B cell (primary cell): ENCODE data around the gene TMF1. TPM values are rescaled to one million over a fixed set of nuclear protein-coding genes. Genes with fewer than 3 reads are reported as not detected.

Experiments
- ATAC-seq: fragments of 200-7000 bp; cut with Tn5 transposase; one replicate; pipeline ENCODE4 v1.10.0; 2021; ENCODE audit warnings: low read depth, mild to moderate bottlenecking, moderate number of reproducible peaks, moderate library complexity
- CTCF ChIA-PET: fragments of 350-600 bp; sonication (Branson Sonifier 250); formaldehyde crosslinking; loops from one replicate; lab custom pipeline; 2021; ENCODE audit warnings: antibody characterized with exemption, inconsistent platforms; lab: Charles Lee
- POLR2A ChIA-PET: fragments of 350-600 bp; sonication (Branson Sonifier 250); formaldehyde crosslinking; loops from one replicate; lab custom pipeline; 2021; ENCODE audit warnings: antibody characterized with exemption; lab: Charles Lee
- DNase-seq: peaks from one replicate; pipeline ENCODE4 v3.0.0; 2013
- H2AFZ ChIP-seq: 2 replicates; pipeline ENCODE4 v1.6.1; 2012; ENCODE audit warnings: mild to moderate bottlenecking, low read depth, low read length; ENCODE audit not compliant: insufficient read depth, poor library complexity, severe bottlenecking
- H3K27ac ChIP-seq, 2 donors: 1 replicate in 1 of 2; 2 replicates in 1 of 2; pipeline ENCODE4 v1.5.1; 2012 to 2013; ENCODE audit warnings: low read length in 2 of 2, mild to moderate bottlenecking in 2 of 2, moderate library complexity in 1 of 2
- H3K27me3 ChIP-seq, 4 experiments: fragments of 200-600 bp in 1 of 4; sonication (generic) in 1 of 4; replicated peaks in 1 of 4; 1 replicate in 2 of 4; 2 replicates in 2 of 4; pipeline versions ENCODE4 v1.6.1 to v1.7.0; 2013 to 2016; ENCODE audit warnings: low read length in 3 of 4, mild to moderate bottlenecking in 2 of 4, mixed read lengths in 1 of 4, moderate library complexity in 1 of 4; ENCODE audit not compliant: insufficient read depth in 4 of 4, control insufficient read depth in 3 of 4; ENCODE audit errors: control extremely low read depth in 1 of 4
- H3K36me3 ChIP-seq, 2 experiments: replicated peaks in 1 of 2; 1 replicate in 1 of 2; 2 replicates in 1 of 2; pipeline versions ENCODE4 v1.6.1 to v1.7.1; 2013; ENCODE audit warnings: low read length in 1 of 2; ENCODE audit not compliant: insufficient read depth in 2 of 2, control insufficient read depth in 1 of 2; ENCODE audit errors: control extremely low read depth in 1 of 2, extremely low read depth in 1 of 2
- H3K4me1 ChIP-seq, 2 donors: fragments of 200-600 bp in 1 of 2; sonication (generic) in 1 of 2; 1 replicate in 1 of 2; 2 replicates in 1 of 2; pipeline versions ENCODE4 v1.5.1 to v1.6.1; 2013 to 2017; ENCODE audit warnings: low read length in 2 of 2; ENCODE audit not compliant: control insufficient read depth in 2 of 2, insufficient read depth in 2 of 2
- H3K4me2 ChIP-seq: replicated peaks from 2 replicates; pipeline ENCODE3; 2012; ENCODE audit warnings: mild to moderate bottlenecking, low read depth, low read length; ENCODE audit not compliant: poor library complexity, severe bottlenecking
- H3K4me3 ChIP-seq, 5 experiments: fragments of 200-600 bp in 1 of 5; sonication (generic) in 1 of 5; 1 replicate in 3 of 5; 2 replicates in 2 of 5; pipeline versions ENCODE4 v1.5.1 to v1.7.0; 2011 to 2016; ENCODE audit warnings: low read length in 4 of 5, mild to moderate bottlenecking in 4 of 5, low read depth in 2 of 5, control low read depth in 1 of 5, moderate library complexity in 1 of 5; ENCODE audit not compliant: insufficient read depth in 1 of 5; ENCODE audit errors: control extremely low read depth in 1 of 5, extremely low read depth in 1 of 5
- H3K79me2 ChIP-seq: fragments of 200-600 bp; sonication (generic); one replicate; pipeline ENCODE4 v1.6.0; 2016; ENCODE audit warnings: low read length; ENCODE audit not compliant: control insufficient read depth, insufficient read depth
- H3K9ac ChIP-seq: fragments of 200-600 bp; sonication (generic); 2 replicates; pipeline ENCODE4 v1.6.1; 2017; ENCODE audit warnings: mild to moderate bottlenecking, low read length, moderate library complexity
- H3K9me3 ChIP-seq, 3 donors: one replicate each; pipeline versions ENCODE4 v1.6.1 to v1.7.1; 2013; ENCODE audit warnings: low read length in 2 of 3; ENCODE audit not compliant: control insufficient read depth in 2 of 3, insufficient read depth in 1 of 3; ENCODE audit errors: control extremely low read depth in 1 of 3
- H4K20me1 ChIP-seq: 2 replicates; pipeline ENCODE4 v1.6.0; 2012; ENCODE audit warnings: mild to moderate bottlenecking, low read length; ENCODE audit not compliant: insufficient read depth, control insufficient read depth, poor library complexity, severe bottlenecking
- H3K27ac Mint-ChIP-seq: one replicate; pipeline ENCODE4 v1.8.0; 2021; ENCODE audit warnings: mixed read lengths
- H3K27me3 Mint-ChIP-seq: one replicate; pipeline ENCODE4 v1.8.0; 2021; ENCODE audit warnings: mixed read lengths
- H3K4me1 Mint-ChIP-seq: one replicate; pipeline ENCODE4 v1.8.0; 2021; ENCODE audit warnings: mixed read lengths
- H3K4me3 Mint-ChIP-seq: one replicate; pipeline ENCODE4 v1.8.0; 2021; ENCODE audit warnings: mixed read lengths
- H3K9me3 Mint-ChIP-seq: one replicate; pipeline ENCODE4 v1.8.0; 2022; ENCODE audit warnings: mixed read lengths; ENCODE audit not compliant: insufficient read depth
- CTCF ChIP-seq: fragments of 200-600 bp; IDR thresholded peaks from one replicate; pipeline ENCODE4 v1.8.0; 2022; ENCODE audit warnings: antibody characterized with exemption, mild to moderate bottlenecking
- EZH2 ChIP-seq: IDR thresholded peaks from 2 replicates; pipeline ENCODE4 v1.6.1; 2012; ENCODE audit warnings: borderline replicate concordance, low read depth, mild to moderate bottlenecking, moderate library complexity, low read length; ENCODE audit not compliant: insufficient read depth, poor library complexity, severe bottlenecking
- WGBS: methylation state at CpG from one replicate; pipeline ENCODE4 v1.1.5; 2013; ENCODE audit warnings: missing lambda C conversion rate; ENCODE audit not compliant: insufficient coverage; 5-methylcytosine and 5-hydroxymethylcytosine counted together
- intact Hi-C: fragments of 100-400 bp; cut with micrococcal nuclease; formaldehyde crosslinking; loops from one replicate; pipeline ENCODE4 v1.10.0; 2022
- polyA plus RNA-seq: library from polyadenylated mRNA; depleted of rRNA; stranded (reverse); fragments of >200 nt; gene quantifications from 2 replicates; pipeline ENCODE4 v1.2.3, GENCODE V29; 2012
- total RNA-seq, 2 donors: library from RNA; stranded (reverse); fragments of 120-200 nt in 1 of 2; gene quantifications; 1 replicate in 1 of 2; 2 replicates in 1 of 2; pipeline versions ENCODE4 v1.2.3 to v1.2.4, GENCODE V29; 2013 to 2022

TMF1 gene
- total and polyA plus RNA-seq, 2 donors (not counting 1 experiment from before 2014, with no cell fraction given) = 6.8 to 65.1 TPM

GRCh38 chr3:69080233-69080920 lies 28.2 kb upstream of the TMF1 start, which contains the start of gene UBA3:
Gene UBA3 (minus strand): TSS chr3:69080365. CDS start chr3:69080353, 12 bp downstream.
- Mint-ChIP-seq H3K4me3 (peak within 1 kb of the TSS; percentile 85), H3K9me3 (no peaks in the 10 kb centered on the region), H3K27ac (peak within 1 kb of the TSS; percentile 92), H3K4me1 (peaks cover 61% of the 10 kb centered on the region), H3K27me3 (no peaks in the 10 kb centered on the region)
- TF ChIP-seq EZH2 (no peak), CTCF (no peak)
- no peaks in the 10 kb centered on the region for H3K27me3 ChIP-seq
- H4K20me1 ChIP-seq = peaks cover 10% of the 10 kb centered on the region
- H3K4me1 ChIP-seq = peaks cover 51 to 53% of the 10 kb centered on the region in 2 donors
- DNase-seq = peak; percentile 90
- H2AFZ ChIP-seq = peak within 1 kb of the TSS; percentile 82
- peak within 1 kb of the TSS; percentile 41 to 79 (median 67) for H3K4me3 ChIP-seq
- no peaks in the 10 kb centered on the region for H3K9me3 ChIP-seq
- H3K27ac ChIP-seq = peak within 1 kb of the TSS; percentile 77 to 87
- CTCF ChIA-PET = interaction anchor here (1.6 kb wide), 1 partner anchor 20 kb away, joined by 3 read pairs; no protein-coding TSS in a partner anchor
- peaks cover 62% of the 10 kb centered on the region for H3K79me2 ChIP-seq
- peak; percentile 72 for ATAC-seq
- H3K9ac ChIP-seq = peak within 1 kb of the TSS; percentile 82
- 0% methylated on average over 22 of the region's 37 CpGs for WGBS
- peaks cover 0 to 4% of the 10 kb centered on the region in 2 experiments for H3K36me3 ChIP-seq
- POLR2A ChIA-PET = interaction anchor here (0.6 to 1.2 kb wide), 5 partner anchors 18 to 28 kb away, joined by 3 to 5 read pairs (median 4); partner anchors contain the start of gene TMF1
- peak within 1 kb of the TSS; percentile 87 for H3K4me2 ChIP-seq
- intact Hi-C loops = loop anchor here (1.0 to 5.0 kb wide), 4 partner anchors 14 to 67 kb away; partner anchors contain the start of genes EOGT, LMOD3 and TMF1
